GM12878 (cell line): ENCODE measurements around the gene MLEC. TPM values are rescaled to one million over a fixed set of nuclear protein-coding genes. Genes with fewer than 3 reads are reported as not detected.

ENCODE experiments used
- BMI1 ChIP-seq: fragments of 450-650 bp; IDR thresholded peaks from 2 replicates; pipeline ENCODE4 v1.6.1; 2016; ENCODE audit warnings: mild to moderate bottlenecking, moderate library complexity, borderline replicate concordance
- CHD2 ChIP-seq: IDR thresholded peaks from 2 replicates; pipeline ENCODE4 v1.6.1; 2011; ENCODE audit warnings: low read depth, low read length, improper control_type of control experiment, borderline replicate concordance
- CREB1 ChIP-seq: IDR thresholded peaks from 2 replicates; pipeline ENCODE4 v1.6.1; 2012; ENCODE audit warnings: low read depth, mild to moderate bottlenecking, inconsistent platforms
- ESRRA ChIP-seq: IDR thresholded peaks from 2 replicates; pipeline ENCODE4 v1.6.1; 2012; ENCODE audit warnings: mild to moderate bottlenecking, low read length, improper control_type of control experiment
- FOS ChIP-seq: IDR thresholded peaks from 3 replicates; pipeline ENCODE4 v1.6.1; 2011; ENCODE audit warnings: borderline replicate concordance; ENCODE audit not compliant: insufficient read length; ENCODE audit errors: extremely low read depth
- HCFC1 ChIP-seq: fragments of 150-350 bp; IDR thresholded peaks from 2 replicates; pipeline ENCODE4 v1.6.1; 2014; ENCODE audit warnings: low read length
- IRF4 ChIP-seq: IDR thresholded peaks from 2 replicates; pipeline ENCODE4 v1.6.1; 2011; ENCODE audit warnings: low read depth, low read length
- JUNB ChIP-seq: IDR thresholded peaks from 2 replicates; pipeline ENCODE4 v1.6.1; 2016; ENCODE audit warnings: antibody characterized with exemption, mild to moderate bottlenecking
- MEF2A ChIP-seq: IDR thresholded peaks from 2 replicates; pipeline ENCODE4 v1.6.1; 2011; ENCODE audit warnings: low read depth, mild to moderate bottlenecking, low read length, moderate library complexity; ENCODE audit not compliant: insufficient read depth
- MTA2 ChIP-seq: fragments of 450-650 bp; IDR thresholded peaks from 2 replicates; pipeline ENCODE4 v1.6.1; 2016; ENCODE audit warnings: low read depth, mild to moderate bottlenecking, moderate library complexity
- MYC ChIP-seq: IDR thresholded peaks from 2 replicates; pipeline ENCODE4 v1.6.1; 2011; ENCODE audit warnings: mild to moderate bottlenecking, low read length, moderate library complexity, inconsistent platforms; ENCODE audit not compliant: insufficient read depth, insufficient replicate concordance, insufficient read length, severe bottlenecking
- NR2C1 ChIP-seq: fragments of 450-650 bp; IDR thresholded peaks from 2 replicates; pipeline ENCODE4 v1.6.1; 2017; ENCODE audit warnings: antibody characterized with exemption, mild to moderate bottlenecking, moderate library complexity
- PAX5 ChIP-seq: IDR thresholded peaks from 2 replicates; pipeline ENCODE4 v1.6.1; 2011; ENCODE audit warnings: low read depth, low read length, borderline replicate concordance
- PBX3 ChIP-seq: IDR thresholded peaks from 2 replicates; pipeline ENCODE4 v1.6.1; 2011; ENCODE audit warnings: mild to moderate bottlenecking, low read depth, low read length, moderate library complexity; ENCODE audit not compliant: insufficient replicate concordance
- RAD21 ChIP-seq: IDR thresholded peaks from 2 replicates; pipeline ENCODE4 v1.6.1; 2011; ENCODE audit warnings: mild to moderate bottlenecking, low read depth, low read length, moderate library complexity; ENCODE audit not compliant: insufficient read depth
- SIX5 ChIP-seq: IDR thresholded peaks from 2 replicates; pipeline ENCODE4 v1.6.1; 2011; ENCODE audit warnings: mild to moderate bottlenecking, low read depth, low read length, moderate library complexity; ENCODE audit not compliant: severe bottlenecking
- SPI1 ChIP-seq: IDR thresholded peaks from 2 replicates; pipeline ENCODE4 v1.6.1; 2011; ENCODE audit warnings: low read depth, mild to moderate bottlenecking, low read length, moderate library complexity, borderline replicate concordance; ENCODE audit not compliant: insufficient read depth
- TCF12 ChIP-seq: IDR thresholded peaks from 2 replicates; pipeline ENCODE4 v1.6.1; 2011; ENCODE audit warnings: low read depth, mild to moderate bottlenecking, low read length
- ZBTB11 ChIP-seq: fragments of 450-650 bp; formaldehyde crosslinking; IDR thresholded peaks from 2 replicates; pipeline ENCODE4 v1.5.0; 2022; ENCODE audit warnings: mild to moderate bottlenecking, missing genetic modification characterization
- polyA plus RNA-seq, 11 experiments: library from polyadenylated mRNA; depleted of rRNA in 4 of 11; unstranded in 6 of 11; stranded (reverse) in 5 of 11; fragments of >200 nt; fragmentation: Nextera tagmentation in 4 of 11; fragmentation: Illumina TruSeq in 1 of 11; extraction: Ambion mirVana in 4 of 11; extraction: Trizol in 1 of 11; gene quantifications; 1 replicate in 1 of 11; 2 replicates in 10 of 11; pipeline versions ENCODE4 v1.2.1 to v1.2.3, GENCODE V29; 2011 to 2016; ENCODE audit warnings: inconsistent platforms in 2 of 11, missing spikeins in 2 of 11, low read depth in 1 of 11
- total RNA-seq, 4 experiments: library from RNA; depleted of rRNA in 3 of 4; stranded (reverse); fragments of >200 nt in 3 of 4; fragmentation: Illumina TruSeq in 1 of 4; extraction: Trizol in 1 of 4; gene quantifications; 2 replicates each; pipeline versions ENCODE4 v1.2.1 to v1.2.3, GENCODE V29; 2013 to 2021
- TF ChIP-seq, protein P1 (sequence below): IDR thresholded peaks from 2 replicates; pipeline ENCODE4 v1.6.1; 2012; ENCODE audit warnings: low read depth, low read length, improper control_type of control experiment
- TF ChIP-seq, protein P2 (sequence below): IDR thresholded peaks from 2 replicates; pipeline ENCODE4 v1.6.1; 2012; ENCODE audit warnings: low read depth, low read length, improper control_type of control experiment
- TF ChIP-seq, protein P3 (sequence below): fragments of 450-650 bp; IDR thresholded peaks from 2 replicates; pipeline ENCODE4 v1.6.1; 2018; ENCODE audit warnings: borderline replicate concordance, mild to moderate bottlenecking; ENCODE audit not compliant: partially characterized antibody

MLEC gene
- total and polyA plus RNA-seq, 10 of the 15 experiments (the other 5 are each of a cell fraction or from before 2014, with no cell fraction given), result 26.7 to 172 (median 103) TPM

DNA sequence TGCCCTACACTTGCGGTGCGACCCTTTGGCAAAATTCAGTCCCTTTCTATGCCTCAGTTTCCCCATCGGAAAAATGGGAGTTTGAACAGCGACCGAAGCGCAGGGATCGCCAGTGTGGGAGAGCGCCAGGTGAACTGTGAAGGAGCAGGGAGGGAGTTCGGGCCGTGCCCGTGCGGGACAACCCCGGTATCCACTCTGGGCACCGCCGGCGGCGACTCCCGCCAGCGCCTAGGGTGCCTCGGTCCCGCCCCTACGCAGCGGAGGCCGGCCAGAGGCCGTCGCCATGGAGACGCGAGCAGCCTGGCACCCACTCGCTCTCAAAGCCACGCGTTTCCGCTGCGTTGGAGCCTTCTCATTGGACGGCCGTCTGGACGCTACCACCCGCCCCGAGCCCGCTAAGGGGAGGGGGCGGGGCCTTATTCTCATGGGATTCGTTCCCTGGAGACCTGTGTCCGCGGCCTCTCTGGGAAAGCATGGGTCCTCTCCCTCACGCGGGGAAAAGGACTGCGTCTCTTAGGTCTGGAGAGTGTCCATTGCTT lies 729 bp upstream of the MLEC start (continued):
- TF ChIP-seq PBX3, result no peak
- TF ChIP-seq MYC, result no peak
- no peak for TF ChIP-seq SPI1
- TF ChIP-seq ESRRA, result no peak
- no peak for TF ChIP-seq JUNB
- TF ChIP-seq, protein P1, sequence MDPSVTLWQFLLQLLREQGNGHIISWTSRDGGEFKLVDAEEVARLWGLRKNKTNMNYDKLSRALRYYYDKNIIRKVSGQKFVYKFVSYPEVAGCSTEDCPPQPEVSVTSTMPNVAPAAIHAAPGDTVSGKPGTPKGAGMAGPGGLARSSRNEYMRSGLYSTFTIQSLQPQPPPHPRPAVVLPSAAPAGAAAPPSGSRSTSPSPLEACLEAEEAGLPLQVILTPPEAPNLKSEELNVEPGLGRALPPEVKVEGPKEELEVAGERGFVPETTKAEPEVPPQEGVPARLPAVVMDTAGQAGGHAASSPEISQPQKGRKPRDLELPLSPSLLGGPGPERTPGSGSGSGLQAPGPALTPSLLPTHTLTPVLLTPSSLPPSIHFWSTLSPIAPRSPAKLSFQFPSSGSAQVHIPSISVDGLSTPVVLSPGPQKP, result no peak
- no peak for TF ChIP-seq FOS
- peak; percentile 36; the same call in 1 of the 2 replicates for TF ChIP-seq MTA2
- no peak for TF ChIP-seq RAD21
- TF ChIP-seq IRF4, result no peak
- no peak for TF ChIP-seq HCFC1
- TF ChIP-seq ZBTB11 (CRISPR knock-in tag), result no peak
- TF ChIP-seq NR2C1, result no peak
- TF ChIP-seq, protein P2, sequence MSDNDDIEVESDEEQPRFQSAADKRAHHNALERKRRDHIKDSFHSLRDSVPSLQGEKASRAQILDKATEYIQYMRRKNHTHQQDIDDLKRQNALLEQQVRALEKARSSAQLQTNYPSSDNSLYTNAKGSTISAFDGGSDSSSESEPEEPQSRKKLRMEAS, result no peak; the same call in 1 of the 2 replicates
- TF ChIP-seq MEF2A, result no peak
- peak; percentile 64; the same call in 1 of the 2 replicates for TF ChIP-seq CREB1
- TF ChIP-seq, protein P3, sequence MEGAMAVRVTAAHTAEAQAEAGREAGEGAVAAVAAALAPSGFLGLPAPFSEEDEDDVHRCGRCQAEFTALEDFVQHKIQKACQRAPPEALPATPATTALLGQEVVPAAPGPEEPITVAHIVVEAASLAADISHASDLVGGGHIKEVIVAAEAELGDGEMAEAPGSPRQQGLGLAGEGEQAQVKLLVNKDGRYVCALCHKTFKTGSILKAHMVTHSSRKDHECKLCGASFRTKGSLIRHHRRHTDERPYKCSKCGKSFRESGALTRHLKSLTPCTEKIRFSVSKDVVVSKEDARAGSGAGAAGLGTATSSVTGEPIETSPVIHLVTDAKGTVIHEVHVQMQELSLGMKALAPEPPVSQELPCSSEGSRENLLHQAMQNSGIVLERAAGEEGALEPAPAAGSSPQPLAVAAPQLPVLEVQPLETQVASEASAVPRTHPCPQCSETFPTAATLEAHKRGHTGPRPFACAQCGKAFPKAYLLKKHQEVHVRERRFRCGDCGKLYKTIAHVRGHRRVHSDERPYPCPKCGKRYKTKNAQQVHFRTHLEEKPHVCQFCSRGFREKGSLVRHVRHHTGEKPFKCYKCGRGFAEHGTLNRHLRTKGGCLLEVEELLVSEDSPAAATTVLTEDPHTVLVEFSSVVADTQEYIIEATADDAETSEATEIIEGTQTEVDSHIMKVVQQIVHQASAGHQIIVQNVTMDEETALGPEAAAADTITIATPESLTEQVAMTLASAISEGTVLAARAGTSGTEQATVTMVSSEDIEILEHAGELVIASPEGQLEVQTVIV, result no peak
- TF ChIP-seq PAX5, result no peak
- TF ChIP-seq BMI1, result peak; percentile 96
- no peak for TF ChIP-seq CHD2
- TF ChIP-seq SIX5, result peak; percentile 29
- TF ChIP-seq TCF12, result peak; percentile 63; the same call in 1 of the 2 replicates
